ENCODE measurements around the gene AKT1S1.

AKT1S1 gene

DNA sequence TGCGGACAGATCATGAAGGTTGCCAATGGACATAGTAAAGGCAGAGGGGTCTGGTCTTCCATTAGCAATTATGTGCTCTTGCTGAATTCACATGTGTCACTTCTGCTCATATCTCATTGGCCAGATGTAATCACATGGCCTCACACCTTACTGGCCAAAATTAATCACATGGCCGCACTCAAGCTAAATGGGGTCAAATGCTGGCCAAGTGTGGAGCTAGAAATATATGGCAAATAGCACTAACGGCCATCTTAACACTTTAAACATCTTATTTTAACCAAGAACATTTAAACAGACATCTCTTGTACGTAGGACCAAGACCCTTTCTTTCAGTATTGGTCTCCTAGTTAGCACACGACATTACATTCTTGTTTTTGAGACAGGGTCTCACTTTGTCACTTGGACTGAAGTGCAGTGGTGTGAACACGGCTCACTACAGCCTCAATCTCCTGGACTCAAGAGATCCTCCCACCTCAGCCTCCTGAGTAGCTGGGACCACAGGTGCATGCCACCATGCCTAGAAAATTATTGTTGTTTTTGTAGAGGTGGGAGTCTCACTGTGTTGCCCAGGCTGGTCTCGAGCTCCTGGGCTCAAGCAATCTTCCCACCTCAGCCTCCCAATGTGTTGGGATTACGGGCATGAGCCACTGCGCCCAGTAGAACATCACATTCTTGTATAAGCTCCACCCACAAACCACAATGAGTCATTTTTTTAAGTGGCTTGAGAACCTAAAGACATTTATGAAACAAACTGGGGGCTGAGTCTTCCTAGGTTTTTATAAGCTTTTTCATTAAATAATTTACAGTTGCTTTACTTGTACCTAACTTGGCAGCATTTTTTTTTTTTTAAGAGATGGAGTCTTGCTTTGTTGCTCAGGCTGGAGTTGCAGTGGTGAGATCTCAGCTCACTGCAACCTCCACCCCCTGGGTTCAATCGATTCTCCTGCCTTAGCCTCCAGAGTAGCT, 29.1 kb downstream of the AKT1S1 start:
- no peak overlapping the region for H3K4me3 ChIP-seq (replicated peaks in 1 of 2; ENCODE audit: low read depth in 2 of 2, low read length in 2 of 2)
- DNase-seq (ENCODE audit: low read depth in 2 of 2) = peak; percentile 85 to 93
- TF ChIP-seq, protein P1, sequence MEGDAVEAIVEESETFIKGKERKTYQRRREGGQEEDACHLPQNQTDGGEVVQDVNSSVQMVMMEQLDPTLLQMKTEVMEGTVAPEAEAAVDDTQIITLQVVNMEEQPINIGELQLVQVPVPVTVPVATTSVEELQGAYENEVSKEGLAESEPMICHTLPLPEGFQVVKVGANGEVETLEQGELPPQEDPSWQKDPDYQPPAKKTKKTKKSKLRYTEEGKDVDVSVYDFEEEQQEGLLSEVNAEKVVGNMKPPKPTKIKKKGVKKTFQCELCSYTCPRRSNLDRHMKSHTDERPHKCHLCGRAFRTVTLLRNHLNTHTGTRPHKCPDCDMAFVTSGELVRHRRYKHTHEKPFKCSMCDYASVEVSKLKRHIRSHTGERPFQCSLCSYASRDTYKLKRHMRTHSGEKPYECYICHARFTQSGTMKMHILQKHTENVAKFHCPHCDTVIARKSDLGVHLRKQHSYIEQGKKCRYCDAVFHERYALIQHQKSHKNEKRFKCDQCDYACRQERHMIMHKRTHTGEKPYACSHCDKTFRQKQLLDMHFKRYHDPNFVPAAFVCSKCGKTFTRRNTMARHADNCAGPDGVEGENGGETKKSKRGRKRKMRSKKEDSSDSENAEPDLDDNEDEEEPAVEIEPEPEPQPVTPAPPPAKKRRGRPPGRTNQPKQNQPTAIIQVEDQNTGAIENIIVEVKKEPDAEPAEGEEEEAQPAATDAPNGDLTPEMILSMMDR (IDR thresholded peaks at IDR 0.05; ENCODE audit: low read depth, low read length) = no peak

DNA sequence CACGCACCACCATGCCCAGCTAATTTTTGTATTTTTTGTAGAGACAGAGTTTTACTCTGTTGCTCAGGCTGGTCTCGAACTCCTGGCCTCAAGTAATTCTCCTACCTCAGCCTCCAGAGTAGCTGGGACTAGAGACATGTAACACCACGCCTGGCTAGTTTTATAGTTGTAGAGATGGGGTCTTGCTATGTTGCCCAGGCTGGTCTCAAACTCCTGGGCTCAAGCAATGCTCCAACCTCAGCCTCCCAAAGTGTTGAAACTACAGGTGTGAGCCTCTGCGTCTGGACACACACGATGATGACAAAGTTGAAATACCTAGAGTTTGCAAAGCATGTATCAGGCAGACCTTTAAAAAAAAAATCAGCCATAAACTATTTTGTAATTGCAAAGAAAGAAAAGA, 30.7 kb downstream of the AKT1S1 start:
- no peak overlapping the region for H3K4me3 ChIP-seq (replicated peaks in 1 of 2; ENCODE audit: low read depth in 2 of 2, low read length in 2 of 2)
- TF ChIP-seq, protein P1 (IDR thresholded peaks at IDR 0.05; ENCODE audit: low read depth, low read length) = no peak
- no peak for DNase-seq (ENCODE audit: low read depth in 2 of 2)

DNA sequence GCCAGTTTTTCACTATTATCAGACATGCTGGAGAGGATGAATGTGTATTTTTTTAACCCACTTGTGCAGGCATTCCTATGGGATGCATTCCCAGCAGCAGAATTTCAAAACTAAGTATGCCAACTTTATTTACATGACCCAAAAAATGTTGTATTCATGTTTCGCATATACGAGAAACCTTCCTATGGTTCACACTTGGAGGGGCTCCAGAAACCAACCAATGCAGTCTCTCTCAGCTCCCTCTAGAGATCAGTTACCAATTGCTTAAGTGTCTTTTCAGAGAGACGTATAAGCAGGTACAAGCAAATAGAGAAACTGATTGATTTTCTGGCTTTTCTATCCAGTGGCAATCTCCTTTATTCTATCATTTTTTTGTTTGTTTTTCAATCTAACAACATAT, 31.7 kb downstream of the AKT1S1 start:
- H3K4me3 ChIP-seq (replicated peaks in 1 of 2; ENCODE audit: low read depth in 2 of 2, low read length in 2 of 2) = no peak overlapping the region
- no peak for DNase-seq (ENCODE audit: low read depth in 2 of 2)
- TF ChIP-seq, protein P1 (IDR thresholded peaks at IDR 0.05; ENCODE audit: low read depth, low read length) = no peak

DNA sequence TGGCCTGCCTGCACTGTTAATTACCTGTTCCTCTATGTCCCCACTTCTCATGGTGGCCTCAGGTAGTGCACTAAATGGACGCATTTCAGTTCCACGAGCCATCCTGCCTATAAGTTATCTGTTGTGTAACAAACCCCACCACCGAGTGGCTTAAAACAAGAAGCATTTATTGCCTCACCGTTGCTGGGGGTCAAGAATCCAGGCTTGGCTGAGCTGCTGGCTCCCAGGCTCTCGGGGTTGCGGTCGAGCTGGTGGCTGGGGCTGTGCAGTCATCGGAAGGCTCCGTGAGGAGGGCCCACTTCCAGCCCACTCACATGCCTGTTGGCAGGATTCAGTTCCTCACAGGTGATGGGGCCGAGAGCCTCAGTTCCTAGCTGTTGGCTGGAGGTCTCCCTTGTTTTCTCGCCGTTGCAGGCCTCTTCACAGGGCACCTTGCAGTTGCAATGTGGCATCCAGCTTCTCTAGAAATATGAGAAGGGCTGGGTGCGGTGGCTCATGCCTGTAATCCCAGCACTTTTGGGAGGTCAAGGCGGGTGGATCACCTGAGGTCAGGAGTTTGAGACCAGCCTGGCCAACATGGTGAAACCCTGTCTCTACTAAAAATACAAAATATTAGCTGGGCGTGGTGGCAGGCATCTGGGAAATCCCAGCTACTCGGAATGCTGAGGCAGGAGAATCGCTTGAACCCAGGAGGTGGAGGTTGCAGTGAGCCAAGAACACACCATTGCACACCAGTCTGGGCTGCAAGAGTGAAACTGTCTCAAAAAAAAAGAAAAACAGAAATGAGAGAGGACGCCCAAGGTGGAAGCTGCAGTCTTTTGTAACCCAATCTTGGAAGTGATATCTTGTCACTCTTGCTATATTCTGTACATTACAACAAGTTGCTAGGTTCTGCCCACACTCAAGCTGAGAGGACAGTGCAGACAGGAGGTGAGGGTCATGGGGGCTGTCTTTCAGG, 32.7 kb downstream of the AKT1S1 start:
- DNase-seq (ENCODE audit: low read depth in 2 of 2) = no peak
- H3K4me3 ChIP-seq (replicated peaks in 1 of 2; ENCODE audit: low read depth in 2 of 2, low read length in 2 of 2) = no peak overlapping the region
- TF ChIP-seq, protein P1 (IDR thresholded peaks at IDR 0.05; ENCODE audit: low read depth, low read length) = no peak

DNA sequence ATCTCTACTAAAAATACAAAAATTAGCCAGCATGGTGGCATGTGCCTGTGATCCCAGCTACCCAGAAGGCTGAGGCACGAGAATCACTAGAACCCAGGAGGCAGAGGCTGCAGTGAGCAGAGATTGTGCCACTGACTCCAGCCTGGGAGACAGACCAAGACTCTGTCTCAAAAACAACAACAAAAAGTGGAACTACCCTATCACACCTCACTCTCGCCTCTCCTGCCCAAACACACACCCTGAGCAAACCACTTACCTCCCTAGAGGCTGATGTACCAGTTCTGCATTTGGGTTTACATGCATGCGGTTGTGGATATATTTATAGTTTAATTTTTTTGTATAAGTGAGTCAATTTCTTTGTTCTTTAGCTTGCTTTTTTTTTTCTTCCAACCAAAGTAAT, 33.9 kb downstream of the AKT1S1 start:
- no peak for DNase-seq (ENCODE audit: low read depth in 2 of 2)
- H3K4me3 ChIP-seq (replicated peaks in 1 of 2; ENCODE audit: low read depth in 2 of 2, low read length in 2 of 2) = no peak overlapping the region
- TF ChIP-seq, protein P1 (IDR thresholded peaks at IDR 0.05; ENCODE audit: low read depth, low read length) = no peak

DNA sequence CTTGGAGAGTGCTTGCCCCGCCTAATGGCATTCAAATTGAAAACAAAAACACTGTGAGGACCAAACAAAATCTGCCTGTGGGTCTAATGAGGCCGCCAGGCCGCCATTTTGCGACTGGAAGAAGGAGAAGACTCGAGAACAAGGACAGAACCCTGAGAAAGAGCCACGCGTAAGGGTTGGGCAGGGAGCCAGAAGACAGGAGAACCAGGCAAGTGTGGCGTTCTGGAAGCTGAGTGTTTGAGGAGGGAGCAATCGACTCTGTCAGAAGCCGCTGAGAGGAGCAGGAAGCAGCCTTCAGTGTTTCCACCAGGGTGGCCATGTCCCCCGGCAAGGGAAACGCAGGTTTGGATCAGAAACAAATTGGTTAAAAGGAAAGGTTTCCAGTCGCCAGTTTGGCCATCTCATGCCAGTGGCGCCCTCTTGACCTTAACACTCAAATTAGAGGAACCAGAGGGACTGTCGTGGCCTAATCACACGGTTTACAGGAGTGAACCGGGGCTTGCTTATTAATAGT, 36.4 kb downstream of the AKT1S1 start:
- no peak overlapping the region for H3K4me3 ChIP-seq (replicated peaks in 1 of 2; ENCODE audit: low read depth in 2 of 2, low read length in 2 of 2)
- no peak for DNase-seq (ENCODE audit: low read depth in 2 of 2)
- TF ChIP-seq, protein P1 (IDR thresholded peaks at IDR 0.05; ENCODE audit: low read depth, low read length) = no peak
